ENCODE results near the gene ALOX12.
"Not testable (repeated sequence)": the region's sequence is repeated elsewhere in the genome, so short reads cannot be mapped to it uniquely, and the experiment has no call there.

- not testable (repeated sequence) for TF ChIP-seq TAF1 (IDR thresholded peaks at IDR 0.05; ENCODE audit: borderline replicate concordance, low read depth, low read length); CTCF (IDR thresholded peaks at IDR 0.05); MXI1 (IDR thresholded peaks at IDR 0.05; ENCODE audit: low read depth, low read length); NFIC (IDR thresholded peaks at IDR 0.05; ENCODE audit: borderline replicate concordance); SIN3A (IDR thresholded peaks at IDR 0.05; ENCODE audit: borderline replicate concordance, low read depth, low read length); POLR2AphosphoS5 (IDR thresholded peaks at IDR 0.05; ENCODE audit: low read depth, low read length); NRF1 (IDR thresholded peaks at IDR 0.05; ENCODE audit: low read depth, low read length); EP300 (IDR thresholded peaks at IDR 0.05; ENCODE audit: borderline replicate concordance in 1 of 2, low read depth in 1 of 2, low read length in 1 of 2); EZH2phosphoT487 (IDR thresholded peaks at IDR 0.05; ENCODE audit: borderline replicate concordance, low read depth); RFX5 (IDR thresholded peaks at IDR 0.05; ENCODE audit: low read length); REST (IDR thresholded peaks at IDR 0.05; ENCODE audit: low read depth, low read length)
- TF ChIP-seq, protein P1, sequence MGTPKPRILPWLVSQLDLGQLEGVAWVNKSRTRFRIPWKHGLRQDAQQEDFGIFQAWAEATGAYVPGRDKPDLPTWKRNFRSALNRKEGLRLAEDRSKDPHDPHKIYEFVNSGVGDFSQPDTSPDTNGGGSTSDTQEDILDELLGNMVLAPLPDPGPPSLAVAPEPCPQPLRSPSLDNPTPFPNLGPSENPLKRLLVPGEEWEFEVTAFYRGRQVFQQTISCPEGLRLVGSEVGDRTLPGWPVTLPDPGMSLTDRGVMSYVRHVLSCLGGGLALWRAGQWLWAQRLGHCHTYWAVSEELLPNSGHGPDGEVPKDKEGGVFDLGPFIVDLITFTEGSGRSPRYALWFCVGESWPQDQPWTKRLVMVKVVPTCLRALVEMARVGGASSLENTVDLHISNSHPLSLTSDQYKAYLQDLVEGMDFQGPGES (IDR thresholded peaks at IDR 0.05; ENCODE audit: low read depth, low read length), result not testable (repeated sequence)
Observed at GRCh38 chr17:6950938-6951337, 44.9 kb upstream of the ALOX12 start.
